Astrocyte of the cerebellum (primary cell): ENCODE measurements around the gene C16orf86.

Experiments used
- DNase-seq: peaks from one replicate; pipeline ENCODE4 v3.0.0-alpha.2; 2011; ENCODE audit warnings: low read depth
- H3K4me3 ChIP-seq: 2 replicates; pipeline ENCODE4 v1.5.1; 2011; ENCODE audit warnings: mild to moderate bottlenecking, low read depth, low read length, moderate library complexity
- CTCF ChIP-seq: IDR thresholded peaks from 2 replicates; pipeline ENCODE4 v1.5.1; 2012; ENCODE audit warnings: low read length, low read depth, moderate library complexity, mild to moderate bottlenecking; ENCODE audit errors: missing control alignments
- in situ Hi-C: cut with HindIII; loops from 2 replicates; pipeline ENCODE4 v1.10.0; 2017; ENCODE audit warnings: low sequenced_read_pairs

Gene C16orf86

GRCh38 chr16:67676516-67676915 lies 9.9 kb downstream of the C16orf86 start:
- no peak overlapping the region for H3K4me3 ChIP-seq
- TF ChIP-seq CTCF: no peak
- in situ Hi-C loops: no loop called here
- no peak for DNase-seq

- no peak for TF ChIP-seq CTCF
- no peak for DNase-seq
- no peak overlapping the region for H3K4me3 ChIP-seq
- in situ Hi-C loops: no loop called here
Measured at GRCh38 chr16:67676939-67677338, 10.3 kb downstream of the C16orf86 start.

- no peak for TF ChIP-seq CTCF
- no peak for DNase-seq
Measured at GRCh38 chr16:67677712-67678111, 11.1 kb downstream of the C16orf86 start.

GRCh38 chr16:67678354-67679023 lies 11.9 kb downstream of the C16orf86 start:
- in situ Hi-C loops: no loop called here
- TF ChIP-seq CTCF: no peak
- H3K4me3 ChIP-seq: no peak overlapping the region
- no peak for DNase-seq

More at GRCh38 chr16:67677712-67678111, 11.1 kb downstream of the C16orf86 start:
- no peak overlapping the region for H3K4me3 ChIP-seq
- in situ Hi-C loops: no loop called here

- no peak overlapping the region for H3K4me3 ChIP-seq
- DNase-seq: no peak
- in situ Hi-C loops: no loop called here
- no peak for TF ChIP-seq CTCF
Measured at GRCh38 chr16:67679935-67680897, 13.6 kb downstream of the C16orf86 start.

GRCh38 chr16:67683767-67684166 lies 17.2 kb downstream of the C16orf86 start:
- no peak overlapping the region for H3K4me3 ChIP-seq
- no peak for DNase-seq
- in situ Hi-C loops: no loop called here
- no peak for TF ChIP-seq CTCF
